ENCODE data around the gene SLC22A13. TPM values are rescaled to one million over a fixed set of nuclear protein-coding genes. Genes with fewer than 3 reads are reported as not detected.
"Not testable (repeated sequence)": the region's sequence is repeated elsewhere in the genome, so short reads cannot be mapped to it uniquely, and the experiment has no call there.

The SLC22A13 gene, protein sequence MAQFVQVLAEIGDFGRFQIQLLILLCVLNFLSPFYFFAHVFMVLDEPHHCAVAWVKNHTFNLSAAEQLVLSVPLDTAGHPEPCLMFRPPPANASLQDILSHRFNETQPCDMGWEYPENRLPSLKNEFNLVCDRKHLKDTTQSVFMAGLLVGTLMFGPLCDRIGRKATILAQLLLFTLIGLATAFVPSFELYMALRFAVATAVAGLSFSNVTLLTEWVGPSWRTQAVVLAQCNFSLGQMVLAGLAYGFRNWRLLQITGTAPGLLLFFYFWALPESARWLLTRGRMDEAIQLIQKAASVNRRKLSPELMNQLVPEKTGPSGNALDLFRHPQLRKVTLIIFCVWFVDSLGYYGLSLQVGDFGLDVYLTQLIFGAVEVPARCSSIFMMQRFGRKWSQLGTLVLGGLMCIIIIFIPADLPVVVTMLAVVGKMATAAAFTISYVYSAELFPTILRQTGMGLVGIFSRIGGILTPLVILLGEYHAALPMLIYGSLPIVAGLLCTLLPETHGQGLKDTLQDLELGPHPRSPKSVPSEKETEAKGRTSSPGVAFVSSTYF
- total RNA-seq: under 1 TPM; 0.25 to 0.28 TPM

DNA sequence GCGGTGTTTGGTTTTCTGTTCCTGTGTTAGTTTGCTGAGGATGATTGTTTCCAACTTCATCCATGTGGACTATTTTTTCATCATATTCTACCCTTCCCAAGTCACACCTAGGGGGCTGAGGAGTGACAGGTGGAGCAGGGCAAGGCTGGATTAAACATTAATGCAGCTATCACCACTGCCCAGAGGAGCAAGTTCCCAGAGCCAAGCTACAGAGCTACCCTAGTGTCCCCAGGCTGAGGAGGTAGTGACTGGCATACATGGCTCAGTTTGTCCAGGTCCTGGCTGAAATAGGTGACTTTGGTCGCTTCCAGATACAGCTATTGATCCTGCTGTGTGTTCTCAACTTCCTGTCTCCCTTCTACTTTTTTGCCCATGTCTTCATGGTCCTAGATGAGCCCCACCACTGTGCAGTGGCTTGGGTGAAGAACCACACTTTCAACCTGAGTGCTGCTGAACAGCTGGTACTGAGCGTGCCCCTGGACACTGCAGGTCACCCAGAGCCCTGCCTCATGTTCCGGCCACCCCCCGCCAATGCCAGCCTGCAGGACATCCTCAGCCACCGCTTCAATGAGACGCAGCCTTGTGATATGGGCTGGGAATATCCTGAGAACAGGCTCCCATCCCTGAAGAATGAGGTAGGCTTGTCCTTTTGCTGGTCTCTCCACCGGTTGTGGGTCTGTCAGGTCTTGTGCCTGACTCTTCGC is at the start of gene SLC22A13:
TSS of gene SLC22A13 (plus strand) at position 209 of the 704 bp plus-strand sequence. CDS start at position 258, 49 bp downstream.
- ChIA-PET POLR2A (no interaction called here), CTCF (no interaction called here)

GRCh38 chr3:38219609-38220197 is 45.9 kb upstream of the SLC22A13 start:
- POLR2A ChIA-PET: interaction anchor here (1.2 kb wide), 1 partner anchor 54 kb away, joined by 4 read pairs; the partner anchor contains the start of gene OXSR1
- H3K4me1 Mint-ChIP-seq: no peaks in the 10 kb centered on the region
- DNase-seq: no peak
- no peaks in the 10 kb centered on the region for H3K9me3 Mint-ChIP-seq
- H3K36me3 Mint-ChIP-seq (ENCODE audit: low read depth): peaks cover 45% of the 10 kb centered on the region
- CTCF ChIA-PET: no interaction called here
- H3K27ac Mint-ChIP-seq: no peak overlapping the region
- no peaks in the 10 kb centered on the region for H3K27me3 Mint-ChIP-seq
- H3K4me3 Mint-ChIP-seq: no peak overlapping the region

More for the DNA sequence above, at the start of gene SLC22A13:
- Mint-ChIP-seq H3K27ac (no peak within 1 kb of the TSS), H3K36me3 (ENCODE audit: low read depth) (peaks cover 1% of the 10 kb centered on the region), H3K9me3 (no peaks in the 10 kb centered on the region), H3K4me3 (no peak within 1 kb of the TSS), H3K4me1 (peaks cover 14% of the 10 kb centered on the region), H3K27me3 (no peaks in the 10 kb centered on the region)
- no peak for DNase-seq

DNA sequence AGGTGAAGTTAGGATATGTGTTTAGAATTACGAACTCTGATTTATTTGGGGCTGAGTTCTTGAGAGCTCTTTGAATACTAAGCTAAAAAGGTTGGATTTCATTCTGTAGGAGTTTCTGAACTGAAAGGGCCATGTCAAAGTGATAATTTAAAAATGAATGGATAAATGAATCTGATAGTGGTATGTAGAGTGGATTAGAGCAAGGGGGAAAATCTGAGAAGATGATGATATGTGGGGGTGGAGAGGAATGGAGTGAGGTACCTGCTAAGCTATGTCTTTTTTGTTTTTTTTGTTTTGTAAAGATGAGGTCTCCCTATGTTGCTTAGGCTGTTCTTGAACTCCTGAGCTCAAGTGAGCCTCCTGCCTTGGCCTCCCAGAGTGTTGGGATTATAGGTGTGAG is 44.6 kb upstream of the SLC22A13 start:
- Mint-ChIP-seq H3K27me3 (no peaks in the 10 kb centered on the region), H3K9me3 (no peaks in the 10 kb centered on the region), H3K4me3 (no peak overlapping the region), H3K27ac (no peak overlapping the region), H3K4me1 (no peaks in the 10 kb centered on the region), H3K36me3 (ENCODE audit: low read depth) (peaks cover 55% of the 10 kb centered on the region)
- ChIA-PET POLR2A (no interaction called here), CTCF (no interaction called here)
- DNase-seq: no peak

DNA sequence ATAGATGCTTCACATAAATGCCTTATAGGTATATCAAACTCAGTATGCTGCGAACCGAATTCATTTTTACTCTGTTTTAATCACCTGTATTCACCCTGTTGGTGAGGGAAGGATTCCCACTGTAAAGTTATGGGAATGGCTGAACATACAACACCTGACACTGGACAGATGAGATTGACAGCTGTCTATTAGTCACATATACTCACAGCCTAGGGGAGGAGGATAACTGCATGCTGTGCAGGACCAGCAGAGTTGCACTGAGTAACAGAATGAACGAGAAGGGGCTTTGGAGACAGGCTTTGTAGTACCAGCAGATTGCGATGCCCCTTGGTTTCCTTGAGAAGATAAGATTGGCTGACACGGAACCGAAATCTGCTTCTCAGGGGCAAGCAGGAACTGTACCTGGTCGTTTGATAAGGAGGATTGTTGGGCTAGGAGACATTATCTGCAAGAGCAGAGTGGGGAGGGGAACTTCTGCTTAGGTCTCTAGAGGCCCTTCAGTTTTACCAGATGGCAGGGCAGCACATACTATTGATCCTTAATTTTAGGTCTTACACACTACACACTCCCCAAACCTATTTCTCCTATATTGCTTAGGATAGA is 43.5 kb upstream of the SLC22A13 start:
- ChIA-PET POLR2A (no interaction called here), CTCF (interaction anchor here (0.9 kb wide), 1 partner anchor 125 kb away, joined by 3 read pairs; the partner anchor contains the start of gene XYLB)
- Mint-ChIP-seq H3K27ac (no peak overlapping the region), H3K4me1 (no peaks in the 10 kb centered on the region), H3K4me3 (no peak overlapping the region), H3K36me3 (ENCODE audit: low read depth) (peaks cover 49% of the 10 kb centered on the region), H3K9me3 (no peaks in the 10 kb centered on the region), H3K27me3 (no peaks in the 10 kb centered on the region)
- no peak for DNase-seq

DNA sequence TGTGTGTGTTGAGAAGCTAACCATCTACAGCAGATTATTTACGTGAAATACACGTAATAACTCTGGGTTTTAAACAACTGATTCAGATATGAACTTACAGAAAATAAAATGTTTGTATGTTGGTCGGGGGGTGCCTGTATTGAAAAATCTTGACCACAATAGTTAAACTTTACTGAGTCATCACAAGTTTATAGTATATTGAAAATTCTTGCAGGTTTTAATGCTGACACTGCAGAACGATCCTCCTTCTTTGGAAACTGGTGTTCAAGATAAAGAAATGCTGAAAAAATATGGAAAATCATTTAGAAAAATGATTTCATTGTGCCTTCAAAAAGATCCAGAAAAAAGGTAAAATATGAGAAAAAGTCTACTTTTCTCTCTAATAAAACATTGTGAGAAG is 41.3 kb upstream of the SLC22A13 start:
- no peaks in the 10 kb centered on the region for H3K27me3 Mint-ChIP-seq
- H3K27ac Mint-ChIP-seq: no peak overlapping the region
- H3K9me3 Mint-ChIP-seq: no peaks in the 10 kb centered on the region
- DNase-seq: no peak
- H3K4me3 Mint-ChIP-seq: no peak overlapping the region
- H3K36me3 Mint-ChIP-seq (ENCODE audit: low read depth): peaks cover 51% of the 10 kb centered on the region
- peaks cover 2% of the 10 kb centered on the region for H3K4me1 Mint-ChIP-seq
- ChIA-PET POLR2A (no interaction called here), CTCF (no interaction called here)

- peaks cover 64% of the 10 kb centered on the region for H3K36me3 Mint-ChIP-seq (ENCODE audit: low read depth)
These were observed 39.3 kb upstream of the SLC22A13 start for GRCh38 chr3:38226273-38226672.

GRCh38 chr3:38227989-38228388 is 37.6 kb upstream of the SLC22A13 start:
- no peak for DNase-seq
- ChIA-PET POLR2A (no interaction called here), CTCF (no interaction called here)
- Mint-ChIP-seq H3K27me3 (no peaks in the 10 kb centered on the region), H3K36me3 (ENCODE audit: low read depth) (peaks cover 70% of the 10 kb centered on the region), H3K4me1 (peaks cover 3% of the 10 kb centered on the region), H3K9me3 (no peaks in the 10 kb centered on the region), H3K4me3 (no peak overlapping the region), H3K27ac (no peak overlapping the region)

More at GRCh38 chr3:38226273-38226672, 39.3 kb upstream of the SLC22A13 start:
- no peak for DNase-seq
- Mint-ChIP-seq H3K4me3 (no peak overlapping the region), H3K27ac (no peak overlapping the region), H3K27me3 (no peaks in the 10 kb centered on the region), H3K4me1 (peaks cover 2% of the 10 kb centered on the region), H3K9me3 (no peaks in the 10 kb centered on the region)
- ChIA-PET CTCF (interaction anchor here (0.8 kb wide), 1 partner anchor 13 kb away, joined by 3 read pairs; no protein-coding TSS in a partner anchor), POLR2A (no interaction called here)

GRCh38 chr3:38229036-38229435 is 36.6 kb upstream of the SLC22A13 start:
- no peak overlapping the region for H3K27ac Mint-ChIP-seq
- H3K36me3 Mint-ChIP-seq (ENCODE audit: low read depth): peaks cover 73% of the 10 kb centered on the region
- H3K4me3 Mint-ChIP-seq: no peak overlapping the region
- H3K27me3 Mint-ChIP-seq: no peaks in the 10 kb centered on the region
- peaks cover 5% of the 10 kb centered on the region for H3K4me1 Mint-ChIP-seq
- no peaks in the 10 kb centered on the region for H3K9me3 Mint-ChIP-seq
- ChIA-PET POLR2A (no interaction called here), CTCF (no interaction called here)
- DNase-seq: no peak

- H3K27ac Mint-ChIP-seq: no peak overlapping the region
- POLR2A ChIA-PET: interaction anchor here (1.3 kb wide), 1 partner anchor 43 kb away, joined by 3 read pairs; no protein-coding TSS in a partner anchor
- H3K4me1 Mint-ChIP-seq: peaks cover 3% of the 10 kb centered on the region
- H3K36me3 Mint-ChIP-seq (ENCODE audit: low read depth): peaks cover 82% of the 10 kb centered on the region
- no peak for DNase-seq
- H3K4me3 Mint-ChIP-seq: no peak overlapping the region
- H3K9me3 Mint-ChIP-seq: no peaks in the 10 kb centered on the region
- no peaks in the 10 kb centered on the region for H3K27me3 Mint-ChIP-seq
- CTCF ChIA-PET: interaction anchor here (0.6 to 1.2 kb wide), 2 partner anchors 115 to 264 kb away, joined by 3 to 4 read pairs; no protein-coding TSS in a partner anchor
These were observed 32.9 kb upstream of the SLC22A13 start for GRCh38 chr3:38232701-38233100.

- POLR2A ChIA-PET: no interaction called here
- CTCF ChIA-PET: no interaction called here
These were observed 30.1 kb upstream of the SLC22A13 start for GRCh38 chr3:38235466-38235865.

GRCh38 chr3:38238416-38239008 is 27.1 kb upstream of the SLC22A13 start:
- Mint-ChIP-seq H3K4me1 (peaks cover 2% of the 10 kb centered on the region), H3K4me3 (no peak overlapping the region), H3K9me3 (peaks cover 7% of the 10 kb centered on the region), H3K27ac (no peak overlapping the region), H3K36me3 (ENCODE audit: low read depth) (peaks cover 75% of the 10 kb centered on the region), H3K27me3 (no peaks in the 10 kb centered on the region)
- ChIA-PET POLR2A (interaction anchor here (0.7 to 1.8 kb wide), 2 partner anchors 12 to 73 kb away, joined by 3 to 4 read pairs; partner anchors contain the start of gene OXSR1), CTCF (interaction anchor here (0.8 kb wide), 1 partner anchor 13 kb away, joined by 3 read pairs; no protein-coding TSS in a partner anchor)
- no peak for DNase-seq

More at GRCh38 chr3:38235466-38235865, 30.1 kb upstream of the SLC22A13 start:
- Mint-ChIP-seq H3K4me1 (peaks cover 3% of the 10 kb centered on the region), H3K27me3 (no peaks in the 10 kb centered on the region), H3K4me3 (no peak overlapping the region), H3K9me3 (peaks cover 7% of the 10 kb centered on the region), H3K36me3 (ENCODE audit: low read depth) (peaks cover 88% of the 10 kb centered on the region), H3K27ac (no peak overlapping the region)
- no peak for DNase-seq

DNA sequence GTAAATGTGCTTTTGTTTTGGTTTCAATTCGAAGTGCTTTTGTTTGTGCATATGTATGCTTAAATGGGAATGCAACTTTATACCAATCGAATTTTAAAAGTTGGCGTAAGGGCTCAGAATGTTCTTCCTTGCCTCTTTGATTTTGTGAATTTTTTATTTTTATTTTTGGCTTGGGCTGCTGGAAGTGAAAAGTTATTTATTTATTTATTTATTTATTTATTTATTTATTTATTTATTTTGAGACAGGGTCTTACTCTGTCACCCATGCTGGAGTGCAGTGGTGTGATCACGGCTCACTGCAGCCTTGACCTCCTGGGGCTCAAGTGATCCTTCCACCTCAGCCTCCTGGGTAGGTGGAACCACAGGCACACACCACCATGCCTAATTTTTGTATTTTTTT is 22.8 kb upstream of the SLC22A13 start:
- CTCF ChIA-PET, H3K27ac Mint-ChIP-seq: not testable (repeated sequence)
- H3K36me3 Mint-ChIP-seq (ENCODE audit: low read depth): peaks cover 60% of the 10 kb centered on the region

More for the DNA sequence above, 22.8 kb upstream of the SLC22A13 start:
- H3K9me3 Mint-ChIP-seq, DNase-seq, H3K4me1 Mint-ChIP-seq, H3K4me3 Mint-ChIP-seq, H3K27me3 Mint-ChIP-seq, POLR2A ChIA-PET: not testable (repeated sequence)
